ENCODE data around the gene ZGPAT. TPM values are rescaled to one million over a fixed set of nuclear protein-coding genes. Genes with fewer than 3 reads are reported as not detected.

ZGPAT gene
- total and polyA plus RNA-seq, 2 of the 13 experiments (the other 11 are each of a cell fraction or from before 2014, with no cell fraction given) = 23.0 to 41.9 TPM

GRCh38 chr20:63736893-63737694, 29.3 kb downstream of the ZGPAT start:
- WGBS (ENCODE audit: low lambda C conversion rate) = 30% methylated on average over 15 of the region's 30 CpGs
- intact Hi-C loops (cut with micrococcal nuclease; ENCODE audit: unreplicated experiment) (loop anchor here (5.0 kb wide), 1 partner anchor 200 kb away; the partner anchor contains the start of gene PTK6), in situ Hi-C loops (cut with HindIII; ENCODE audit: extremely low pct_ligation_motif_present, low pct_unique_long_range_greater_than_20kb) (no loop called here)
- Histone ChIP-seq H3K79me2 (ENCODE audit: insufficient read depth, low read length) (peaks cover 35% of the 10 kb centered on the region), H3K27ac (ENCODE audit: extremely low read length, insufficient read depth, low read length) (peak overlapping the region; percentile 93), H3K4me1 (ENCODE audit: insufficient read depth, low read length) (peaks cover 51% of the 10 kb centered on the region), H3K4me2 (ENCODE audit: low read depth, low read length) (peak overlapping the region; percentile 90), H3K9me3 (ENCODE audit: low read length) (no peaks in the 10 kb centered on the region), H4K20me1 (ENCODE audit: insufficient read depth, low read length) (no peaks in the 10 kb centered on the region), H3K36me3 (replicated peaks in 1 of 2; ENCODE audit: control insufficient read depth in 1 of 2, insufficient read depth in 2 of 2, low read length in 2 of 2) (peaks cover 27 to 35% of the 10 kb centered on the region in 2 experiments), H2AFZ (ENCODE audit: low read length) (no peak overlapping the region), H3K27me3 (ENCODE audit: control insufficient read depth in 1 of 2, insufficient read depth in 2 of 2, low read length in 2 of 2) (no peaks in the 10 kb centered on the region), H3K4me3 (replicated peaks in 1 of 3; ENCODE audit: insufficient read depth in 1 of 3, low read depth in 2 of 3, low read length in 3 of 3) (peak overlapping the region; percentile 46 to 93 (median 85); a peak in 5 of 6 replicates), H3K9ac (ENCODE audit: insufficient read depth, low read depth, low read length) (peak overlapping the region; percentile 72)
- ATAC-seq = peak; percentile 34
- FAIRE-seq = no peak
- POLR2A ChIA-PET = interaction anchor here (0.5 to 7.3 kb wide), 23 partner anchors 10 to 299 kb away, joined by 3 to 190 read pairs (median 4); partner anchors contain the start of genes ARFRP1, C20orf204, GMEB2 and SAMD10
- CTCF ChIA-PET (ENCODE audit: low intra/inter-chr PET ratio, low total read pairs) = interaction anchor here (2.5 kb wide), 1 partner anchor 30 kb away, joined by 8 read pairs; the partner anchor contains the start of genes ARFRP1 and ZGPAT
- DNase-seq (ENCODE audit: low spot score) = peak; percentile 60
- TSS peak; percentile 37 for BruUV-seq (replicated peaks)
- no peak for TF ChIP-seq AFF4 (CRISPR knock-in tag; IDR thresholded peaks at IDR 0.05)
- TF ChIP-seq RERE (CRISPR knock-in tag; IDR thresholded peaks at IDR 0.05; ENCODE audit: low read depth) = no peak
- TF ChIP-seq GPBP1L1 (CRISPR knock-in tag; IDR thresholded peaks at IDR 0.05) = no peak
- TF ChIP-seq ZBTB2 (CRISPR knock-in tag; IDR thresholded peaks at IDR 0.05; ENCODE audit: low read depth) = no peak
- TF ChIP-seq SNRNP70 (IDR thresholded peaks at IDR 0.05; ENCODE audit: low read depth, low read length) = no peak
- peak; percentile 64 for TF ChIP-seq DPF2 (CRISPR knock-in tag; IDR thresholded peaks at IDR 0.05; ENCODE audit: borderline replicate concordance, low read depth)
- TF ChIP-seq HMG20A (CRISPR knock-in tag; IDR thresholded peaks at IDR 0.05; ENCODE audit: borderline replicate concordance) = no peak
